Endodermal cell (in vitro differentiated cells): ENCODE results near the gene RASGRP3. TPM values are rescaled to one million over a fixed set of nuclear protein-coding genes. Genes with fewer than 3 reads are reported as not detected.

ENCODE experiments used
- DNase-seq: peaks from one replicate; pipeline ENCODE4 v3.0.0-alpha.2; 2017
- H3K27ac ChIP-seq: 2 replicates; pipeline ENCODE4 v1.5.1; 2013; ENCODE audit warnings: mild to moderate bottlenecking, low read depth, low read length, moderate library complexity
- H3K27me3 ChIP-seq: 2 replicates; pipeline ENCODE4 v1.6.1; 2013; ENCODE audit warnings: mild to moderate bottlenecking, low read length, moderate library complexity; ENCODE audit not compliant: insufficient read depth, control insufficient read depth, poor library complexity, severe bottlenecking
- H3K36me3 ChIP-seq: 2 replicates; pipeline ENCODE4 v1.7.0; 2013; ENCODE audit warnings: mild to moderate bottlenecking, low read length, moderate library complexity; ENCODE audit not compliant: control insufficient read depth, insufficient read depth
- H3K4me1 ChIP-seq: one replicate; pipeline ENCODE4 v1.7.0; 2013; ENCODE audit warnings: low read length; ENCODE audit not compliant: control insufficient read depth, insufficient read depth
- H3K4me3 ChIP-seq: 2 replicates; pipeline ENCODE4 v1.5.1; 2013; ENCODE audit warnings: mild to moderate bottlenecking, low read length, moderate library complexity
- H3K9ac ChIP-seq: 2 replicates; pipeline ENCODE4 v1.6.1; 2013; ENCODE audit warnings: mild to moderate bottlenecking, low read length, moderate library complexity; ENCODE audit not compliant: poor library complexity, severe bottlenecking; ENCODE audit errors: extremely low read depth
- H3K9me3 ChIP-seq: 2 replicates; pipeline ENCODE4 v1.6.1; 2013; ENCODE audit warnings: mild to moderate bottlenecking, low read length, moderate library complexity; ENCODE audit not compliant: control insufficient read depth
- H3K27ac Mint-ChIP-seq: 2 replicates; pipeline ENCODE4 v1.8.0; 2020; ENCODE audit warnings: mixed read lengths
- H3K27me3 Mint-ChIP-seq: 2 replicates; pipeline ENCODE4 v1.8.0; 2021; ENCODE audit warnings: mild to moderate bottlenecking, mixed read lengths; ENCODE audit not compliant: insufficient read depth
- H3K36me3 Mint-ChIP-seq: 2 replicates; pipeline ENCODE4 v1.8.0; 2020; ENCODE audit warnings: low read depth, mixed read lengths
- H3K4me1 Mint-ChIP-seq: 2 replicates; pipeline ENCODE4 v1.8.0; 2020; ENCODE audit warnings: mixed read lengths
- H3K4me3 Mint-ChIP-seq: 2 replicates; pipeline ENCODE4 v1.8.0; 2020; ENCODE audit warnings: mild to moderate bottlenecking, moderate library complexity, mixed read lengths
- H3K9me3 Mint-ChIP-seq: 2 replicates; pipeline ENCODE4 v1.8.0; 2020; ENCODE audit warnings: mild to moderate bottlenecking, mixed read lengths
- WGBS, 2 experiments: methylation state at CpG; one replicate each; pipeline versions ENCODE4 v1.1.5 to v1.1.7; 2013; ENCODE audit warnings: missing lambda C conversion rate in 2 of 2, mixed read lengths in 1 of 2; ENCODE audit not compliant: insufficient coverage in 1 of 2, insufficient read length in 1 of 2; 5-methylcytosine and 5-hydroxymethylcytosine counted together
- total RNA-seq, 2 donors: library from RNA; stranded (reverse); fragmentation: NEBNext Ultra II Directional in 1 of 2; extraction: Animal tissue kit (Norgen Biotek cat#: 25700) in 1 of 2; gene quantifications; 2 replicates in 1 of 2; 3 replicates in 1 of 2; pipeline ENCODE4 v1.2.1, GENCODE V29; 2021
- TF ChIP-seq, protein P1 (sequence below): fragments of 200-600 bp; sonication (generic); conservative IDR thresholded peaks from 2 replicates; pipeline ENCODE4 v1.5.0; 2021; ENCODE audit warnings: antibody characterized with exemption, mild to moderate bottlenecking

RASGRP3 gene
- total RNA-seq, 2 donors from 2014 or later = 0.29 TPM; not detected in 1

DNA sequence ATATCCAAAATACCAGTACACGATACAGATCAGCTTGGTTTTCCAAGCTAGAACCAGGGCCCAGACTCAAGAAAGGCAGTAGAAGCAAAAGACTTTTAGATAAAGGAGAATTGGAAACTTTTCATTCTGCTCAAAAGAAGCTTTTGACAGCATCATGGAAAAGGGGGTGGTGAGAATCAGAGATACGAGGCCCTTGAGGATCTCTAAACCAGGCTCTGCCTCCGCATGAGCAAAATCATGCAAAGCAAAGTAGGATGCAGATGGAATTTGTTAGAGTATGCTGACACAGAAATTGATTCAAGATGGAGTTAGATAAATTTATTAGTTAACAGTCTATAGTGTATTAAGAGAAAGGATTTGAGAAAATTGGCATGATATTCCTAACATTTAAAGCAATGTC lies 82.9 kb downstream of the RASGRP3 start:
- Mint-ChIP-seq H3K36me3 (no peaks in the 10 kb centered on the region), H3K4me3 (no peak overlapping the region), H3K27me3 (no peaks in the 10 kb centered on the region), H3K9me3 (no peaks in the 10 kb centered on the region), H3K4me1 (peaks cover 13% of the 10 kb centered on the region), H3K27ac (no peak overlapping the region)
- WGBS, 2 experiments = 91 to 94% methylated on average over 2 to 3 of the region's 3 CpGs
- Histone ChIP-seq H3K36me3 (no peaks in the 10 kb centered on the region), H3K9me3 (no peaks in the 10 kb centered on the region), H3K4me3 (no peak overlapping the region), H3K27ac (no peak overlapping the region), H3K27me3 (no peaks in the 10 kb centered on the region), H3K9ac (no peak overlapping the region), H3K4me1 (peaks cover 4% of the 10 kb centered on the region)
- no peak for DNase-seq
- TF ChIP-seq, protein P1, sequence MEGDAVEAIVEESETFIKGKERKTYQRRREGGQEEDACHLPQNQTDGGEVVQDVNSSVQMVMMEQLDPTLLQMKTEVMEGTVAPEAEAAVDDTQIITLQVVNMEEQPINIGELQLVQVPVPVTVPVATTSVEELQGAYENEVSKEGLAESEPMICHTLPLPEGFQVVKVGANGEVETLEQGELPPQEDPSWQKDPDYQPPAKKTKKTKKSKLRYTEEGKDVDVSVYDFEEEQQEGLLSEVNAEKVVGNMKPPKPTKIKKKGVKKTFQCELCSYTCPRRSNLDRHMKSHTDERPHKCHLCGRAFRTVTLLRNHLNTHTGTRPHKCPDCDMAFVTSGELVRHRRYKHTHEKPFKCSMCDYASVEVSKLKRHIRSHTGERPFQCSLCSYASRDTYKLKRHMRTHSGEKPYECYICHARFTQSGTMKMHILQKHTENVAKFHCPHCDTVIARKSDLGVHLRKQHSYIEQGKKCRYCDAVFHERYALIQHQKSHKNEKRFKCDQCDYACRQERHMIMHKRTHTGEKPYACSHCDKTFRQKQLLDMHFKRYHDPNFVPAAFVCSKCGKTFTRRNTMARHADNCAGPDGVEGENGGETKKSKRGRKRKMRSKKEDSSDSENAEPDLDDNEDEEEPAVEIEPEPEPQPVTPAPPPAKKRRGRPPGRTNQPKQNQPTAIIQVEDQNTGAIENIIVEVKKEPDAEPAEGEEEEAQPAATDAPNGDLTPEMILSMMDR = no peak

DNA sequence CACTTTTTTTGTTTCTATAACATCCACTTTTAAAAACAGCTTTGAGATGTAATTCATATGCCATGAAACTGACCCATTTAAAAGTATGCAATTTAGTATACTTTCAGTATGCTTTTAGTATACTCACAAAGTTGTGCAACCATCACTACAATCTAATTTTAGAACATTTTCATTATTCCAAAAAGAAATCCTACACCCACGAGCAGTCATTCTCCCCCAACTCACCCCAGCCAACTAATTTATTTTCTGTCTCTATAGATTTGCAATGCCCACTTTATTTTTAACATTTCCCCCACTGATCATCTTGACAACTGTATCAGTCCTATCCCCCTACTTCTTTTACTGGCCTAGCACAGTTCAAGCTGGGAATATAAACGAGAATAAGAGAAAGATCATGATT lies 83.6 kb downstream of the RASGRP3 start:
- no peak overlapping the region for H3K9ac ChIP-seq
- TF ChIP-seq, protein P1 = no peak
- H3K36me3 Mint-ChIP-seq = no peaks in the 10 kb centered on the region
- no peak overlapping the region for H3K27ac ChIP-seq
- no peak overlapping the region for H3K27ac Mint-ChIP-seq
- peaks cover 8% of the 10 kb centered on the region for H3K4me1 Mint-ChIP-seq
- 87 to 100% methylated on average over 2 of the region's 2 CpGs for WGBS, 2 experiments
- H3K4me3 Mint-ChIP-seq = no peak overlapping the region
- no peaks in the 10 kb centered on the region for H3K36me3 ChIP-seq
- H3K4me3 ChIP-seq = no peak overlapping the region
- no peaks in the 10 kb centered on the region for H3K9me3 Mint-ChIP-seq
- H3K9me3 ChIP-seq = no peaks in the 10 kb centered on the region
- H3K4me1 ChIP-seq = peaks cover 4% of the 10 kb centered on the region
- H3K27me3 Mint-ChIP-seq = no peaks in the 10 kb centered on the region
- no peak for DNase-seq
- H3K27me3 ChIP-seq = no peaks in the 10 kb centered on the region

DNA sequence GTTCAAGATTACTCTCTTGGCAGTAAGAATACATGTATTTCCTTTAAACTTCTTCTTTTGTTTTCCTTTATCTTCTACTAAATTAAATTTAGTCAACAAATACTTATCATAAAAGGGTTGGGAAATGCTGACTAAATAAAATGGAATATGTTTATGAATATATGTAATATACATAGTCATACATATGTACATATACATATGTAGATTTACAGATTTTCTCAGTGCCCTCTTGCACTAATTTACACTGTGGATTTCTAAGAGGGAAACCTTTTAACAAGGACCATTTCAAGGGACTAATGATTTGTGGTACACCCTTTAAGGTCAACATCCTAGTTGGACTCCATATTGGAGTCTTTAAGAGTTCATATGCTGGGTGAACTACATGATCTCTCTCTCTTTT lies 85.4 kb downstream of the RASGRP3 start:
- no peaks in the 10 kb centered on the region for H3K36me3 ChIP-seq
- Mint-ChIP-seq H3K9me3 (no peaks in the 10 kb centered on the region), H3K36me3 (no peaks in the 10 kb centered on the region), H3K27ac (no peak overlapping the region), H3K4me1 (no peaks in the 10 kb centered on the region), H3K27me3 (no peaks in the 10 kb centered on the region), H3K4me3 (no peak overlapping the region)
- H3K27me3 ChIP-seq = no peaks in the 10 kb centered on the region
- no peaks in the 10 kb centered on the region for H3K4me1 ChIP-seq
- H3K27ac ChIP-seq = no peak overlapping the region
- no peaks in the 10 kb centered on the region for H3K9me3 ChIP-seq
- TF ChIP-seq, protein P1 = no peak
- no peak for DNase-seq
- H3K4me3 ChIP-seq = no peak overlapping the region
- no peak overlapping the region for H3K9ac ChIP-seq
